HUDEP-2 (cell line): Measurements from ENCODE around the gene FAM222A.

Experiments
- DNase-seq, 76 experiments: peaks; one replicate each; lab custom pipeline; 2025; ENCODE audit not compliant: unreplicated experiment in 76 of 76; lab: John Stamatoyannopoulos, UW

FAM222A gene

DNA sequence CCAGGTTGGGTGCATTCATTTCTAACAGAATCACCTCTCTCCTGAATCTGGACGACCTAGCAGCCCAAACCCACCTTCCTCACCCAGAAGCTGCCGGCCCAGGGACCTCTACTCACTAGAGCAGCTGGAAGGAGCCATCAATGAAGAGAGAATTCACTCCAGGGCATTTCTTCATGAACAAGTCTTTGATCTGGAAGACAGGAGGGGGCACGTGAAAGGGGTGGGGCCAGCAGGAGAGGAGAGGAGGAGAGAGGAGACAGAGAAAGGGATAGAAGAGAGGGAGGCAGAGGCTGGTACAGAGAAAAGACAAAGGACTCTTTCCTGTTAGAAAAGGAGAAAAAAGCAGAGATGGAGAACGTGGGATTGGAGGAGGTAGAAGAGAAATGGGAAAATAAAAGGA lies 79.8 kb downstream of the FAM222A start:
- no peak for DNase-seq

- no peak for DNase-seq
Measured at GRCh38 chr12:109793826-109794501, 80.3 kb downstream of the FAM222A start.

- DNase-seq: no peak
Measured at GRCh38 chr12:109795023-109795422, 81.4 kb downstream of the FAM222A start.

GRCh38 chr12:109796057-109796456 lies 82.4 kb downstream of the FAM222A start:
- no peak for DNase-seq

DNA sequence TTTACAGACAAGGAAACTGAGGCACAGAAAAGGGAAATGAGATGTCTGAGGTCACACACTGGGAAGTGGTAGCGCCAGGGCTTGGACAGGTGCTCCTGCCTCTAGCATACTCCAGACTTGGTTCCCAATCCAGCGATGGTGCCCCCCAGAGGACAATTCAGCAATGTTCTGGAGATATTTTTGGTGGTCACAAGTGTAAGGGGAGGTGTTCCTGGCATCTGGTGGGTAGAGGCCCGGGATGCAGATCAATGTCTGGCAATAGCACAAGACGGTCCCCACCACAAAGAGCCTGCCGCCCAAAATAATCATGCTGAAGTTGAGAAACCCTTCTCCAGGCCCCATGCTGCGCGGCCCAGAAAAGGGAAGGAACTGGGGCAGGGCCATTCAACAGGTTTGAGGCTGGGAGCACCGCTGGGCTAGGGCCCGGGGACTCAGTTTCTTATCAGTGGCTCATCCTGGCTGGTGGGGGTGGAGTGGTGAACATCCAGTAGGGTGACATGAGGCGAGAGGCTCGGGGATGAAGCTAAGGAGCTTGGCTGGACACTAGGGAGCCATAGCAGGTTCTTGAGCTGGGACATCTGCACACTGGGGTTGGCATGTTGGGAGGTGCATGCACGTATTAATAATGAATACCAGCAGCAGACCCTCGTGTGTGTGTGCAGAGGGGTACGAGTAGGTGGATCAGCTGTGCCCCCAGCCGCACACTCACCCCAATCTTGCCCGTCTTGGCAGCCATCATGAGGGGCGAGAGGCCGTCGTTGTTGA lies 84.5 kb downstream of the FAM222A start:
- DNase-seq: peak in 13 of 76 experiments; percentile 1 to 21 (median 5)

DNA sequence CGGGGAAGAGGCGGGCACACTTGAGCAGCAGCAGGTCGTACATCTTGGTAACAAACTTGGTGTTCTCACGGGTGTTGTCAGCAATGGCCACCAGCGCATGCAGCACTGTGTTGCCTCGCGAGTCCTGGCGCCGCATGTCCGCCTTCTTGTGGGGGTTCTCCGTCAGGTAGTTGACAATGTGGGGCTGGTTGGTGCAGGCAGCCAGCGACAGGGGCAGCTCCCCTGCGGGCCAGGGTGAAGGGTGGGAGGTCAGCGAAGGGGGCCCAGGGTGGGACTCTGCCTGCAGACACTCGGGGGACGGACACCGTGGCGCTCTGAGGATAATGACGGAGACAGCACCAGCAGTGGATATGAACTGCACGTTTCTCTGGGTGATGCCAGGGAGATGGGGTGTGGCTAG lies 85.1 kb downstream of the FAM222A start:
- DNase-seq: no peak

DNA sequence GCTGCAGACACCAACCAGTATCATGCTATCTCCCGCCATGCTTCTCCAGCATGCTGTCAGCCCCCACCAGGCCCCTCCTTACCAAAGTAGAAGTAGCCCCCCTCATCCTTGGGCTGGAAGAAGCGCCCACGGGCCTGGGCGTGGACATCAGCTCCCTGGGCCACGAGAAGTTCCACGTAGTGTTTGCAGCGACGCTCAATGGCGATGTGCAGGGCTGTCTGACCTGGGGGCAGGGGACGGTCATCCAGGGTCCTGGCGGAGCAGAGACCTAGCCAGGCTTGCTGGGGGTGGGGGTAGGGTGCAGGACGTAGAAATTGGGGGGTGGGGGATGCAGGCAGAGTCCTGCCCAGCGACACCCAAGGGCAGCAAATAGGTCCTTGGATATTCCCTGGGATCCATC lies 86.9 kb downstream of the FAM222A start:
- no peak for DNase-seq

DNA sequence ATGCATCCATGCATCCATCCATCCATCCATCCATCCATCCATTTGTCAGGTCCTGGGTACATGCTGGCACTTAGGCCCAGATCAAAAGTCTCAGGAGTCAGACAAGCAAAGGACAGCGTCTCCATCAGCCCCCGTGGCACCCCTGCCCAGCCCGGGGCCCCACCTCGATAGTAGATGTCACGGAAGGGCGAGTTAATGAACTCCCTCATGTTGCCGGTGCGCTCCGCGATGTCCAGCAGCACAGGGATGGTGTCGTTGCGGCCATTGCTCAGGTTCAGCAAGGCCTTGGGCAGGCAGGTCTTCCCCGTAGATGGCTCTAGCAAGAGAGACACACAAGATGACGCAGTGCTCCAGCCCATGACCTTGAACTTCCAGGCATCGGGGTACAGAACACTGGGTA lies 89.2 kb downstream of the FAM222A start:
- DNase-seq: no peak

GRCh38 chr12:109803678-109804077 lies 90.1 kb downstream of the FAM222A start:
- DNase-seq: no peak

DNA sequence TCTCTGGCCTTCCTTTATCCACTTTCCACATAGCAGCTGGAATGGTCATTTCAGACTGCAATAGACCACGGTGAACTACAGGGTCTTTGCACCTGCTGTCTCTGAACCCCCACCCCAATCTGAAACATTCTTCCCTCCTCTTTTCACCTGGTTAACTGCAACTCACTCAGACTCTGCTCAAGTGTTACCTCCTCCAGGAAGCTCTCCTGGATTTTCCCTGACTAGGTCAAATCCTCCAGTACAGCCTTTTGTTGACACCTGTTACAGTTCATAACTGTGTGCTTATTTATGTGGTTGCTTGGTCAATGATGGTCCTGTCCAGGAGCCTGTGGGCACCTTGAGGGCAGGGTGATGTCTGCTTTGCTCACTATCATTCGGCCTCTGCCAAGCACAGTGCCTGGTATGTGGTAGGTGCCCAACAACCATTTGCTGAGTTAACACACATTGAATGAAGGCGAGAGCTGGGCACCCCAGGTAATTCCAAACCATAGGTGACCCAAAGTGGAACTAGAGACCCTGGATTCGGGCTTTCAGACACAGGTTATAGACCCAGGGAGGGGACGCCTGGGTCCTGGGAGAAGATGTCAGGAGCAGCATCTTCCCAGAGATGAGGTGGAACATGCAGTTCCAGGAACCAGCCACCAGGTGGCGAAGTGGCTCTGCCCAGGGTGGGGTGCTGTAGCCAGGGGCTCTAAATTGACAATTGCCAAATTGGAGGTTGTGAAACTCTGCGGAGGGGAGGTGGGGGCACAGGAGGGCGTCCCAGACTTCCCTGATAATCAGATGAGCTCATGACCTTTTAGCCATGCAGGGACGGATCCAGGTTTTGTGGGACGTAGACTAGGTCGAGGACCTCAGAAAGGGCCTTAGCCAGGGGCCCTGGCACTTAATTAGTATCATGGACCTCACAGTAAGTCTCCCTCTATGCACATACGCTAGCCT lies 91.5 kb downstream of the FAM222A start:
- peak in 44 of 76 experiments; percentile 2 to 54 (median 24) for DNase-seq

DNA sequence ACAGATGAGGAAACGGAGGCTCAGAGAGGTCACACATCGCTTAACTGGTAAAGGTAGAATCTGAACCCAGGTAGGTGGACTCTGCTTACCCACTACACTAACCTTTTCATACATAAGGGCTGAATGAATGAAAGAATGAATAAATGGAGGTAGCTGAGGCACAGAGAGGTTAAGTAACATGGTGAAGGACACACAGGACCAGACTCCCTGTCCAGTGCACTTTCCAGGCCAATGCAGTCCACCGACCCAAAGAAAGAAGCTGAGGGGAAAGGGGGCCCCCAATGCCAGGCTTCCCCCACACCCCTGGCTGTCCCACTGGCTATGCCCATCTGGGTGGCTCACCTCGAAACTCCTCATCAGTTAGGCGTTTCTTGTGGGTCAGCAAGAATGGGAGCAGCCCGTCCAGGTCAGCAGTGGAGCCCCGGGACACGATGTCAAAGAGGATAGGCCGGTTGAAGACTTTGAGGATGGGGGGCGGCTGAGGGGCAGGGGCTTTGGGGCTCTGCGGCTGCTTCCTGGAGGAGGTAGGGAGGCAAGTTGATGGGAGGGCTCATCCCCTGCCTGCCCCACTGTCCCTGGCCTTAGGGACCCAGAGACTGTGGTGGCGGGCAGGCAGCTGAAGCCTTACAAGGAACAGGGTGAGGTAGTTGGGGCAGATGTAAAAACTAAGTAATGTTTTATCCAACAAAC lies 94.5 kb downstream of the FAM222A start:
- no peak for DNase-seq

DNA sequence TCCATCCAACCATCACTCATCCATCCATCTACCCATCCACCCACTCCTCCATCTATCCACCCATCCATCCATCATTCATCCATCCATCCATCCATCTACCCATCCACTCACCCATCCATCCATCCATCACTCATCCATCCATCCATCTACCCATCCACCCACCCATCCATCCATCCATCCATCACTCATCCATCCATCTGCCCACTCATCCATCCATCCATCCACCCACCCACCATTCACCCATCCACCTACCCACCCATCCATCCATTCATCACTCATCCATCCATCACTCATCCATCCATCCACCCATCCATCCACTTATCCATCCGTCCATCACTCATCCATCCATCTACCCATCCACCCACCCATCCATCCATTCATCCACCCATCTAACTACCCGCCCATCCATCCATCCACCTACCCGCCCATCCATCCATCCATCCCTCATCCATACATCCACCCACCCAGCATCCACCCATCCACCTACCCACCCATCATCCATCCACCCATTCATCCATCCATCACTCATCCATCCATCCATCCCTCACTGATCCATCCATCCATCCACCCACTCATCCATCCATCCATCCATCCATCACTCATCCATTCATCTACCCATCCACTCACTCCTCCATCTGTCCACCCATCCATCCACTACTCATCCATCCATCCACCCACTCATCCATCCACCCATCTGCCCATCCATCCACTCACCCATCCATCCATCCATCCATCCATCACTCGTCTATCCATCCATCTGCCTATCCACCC lies 95.4 kb downstream of the FAM222A start:
- DNase-seq: no peak

- DNase-seq: no peak
Measured at GRCh38 chr12:109810954-109811623, 97.5 kb downstream of the FAM222A start.

DNA sequence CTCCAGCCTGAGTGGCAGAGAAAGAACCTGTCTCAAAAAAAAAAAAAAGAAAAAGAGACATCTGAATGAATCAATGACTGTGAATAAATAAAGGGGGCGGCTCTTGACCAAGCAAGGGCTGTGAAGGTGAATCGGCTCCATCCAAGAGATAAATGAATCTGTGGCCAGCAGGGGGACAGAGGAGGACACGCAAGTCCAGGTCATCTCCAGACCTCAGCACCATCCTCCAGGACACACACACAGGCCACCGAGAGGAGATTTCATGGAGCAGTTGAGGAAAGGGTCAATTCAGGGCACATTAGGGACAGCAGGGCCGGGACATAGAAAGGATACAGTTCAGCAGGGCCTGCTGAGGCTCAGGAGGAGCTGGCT lies 98.0 kb downstream of the FAM222A start:
- no peak for DNase-seq

DNA sequence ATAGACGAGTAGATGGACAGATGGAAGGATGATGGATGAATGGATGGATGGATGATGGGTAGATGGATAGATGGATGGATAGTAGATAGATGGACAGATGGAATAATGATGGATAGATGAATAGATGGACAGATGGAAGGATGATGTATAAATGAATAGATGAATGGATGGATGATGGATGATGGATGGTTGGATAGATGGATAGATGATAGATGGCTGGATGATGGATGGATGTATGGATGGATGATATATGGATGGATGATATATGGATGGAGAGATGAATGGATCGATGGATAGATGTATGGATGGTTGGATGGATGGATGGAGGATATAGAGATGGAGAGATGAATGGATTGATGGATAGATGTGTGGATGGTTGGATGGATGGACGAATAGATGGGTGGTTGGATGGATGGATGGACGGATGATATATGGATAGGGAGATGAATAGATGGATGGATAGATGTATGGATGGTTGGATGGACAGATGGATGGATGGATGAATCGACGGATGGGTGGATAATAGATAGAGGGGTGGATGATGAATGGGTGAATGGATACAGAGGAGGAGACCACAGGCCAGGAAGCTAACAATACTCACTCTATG lies 100.3 kb downstream of the FAM222A start:
- no peak for DNase-seq

DNA sequence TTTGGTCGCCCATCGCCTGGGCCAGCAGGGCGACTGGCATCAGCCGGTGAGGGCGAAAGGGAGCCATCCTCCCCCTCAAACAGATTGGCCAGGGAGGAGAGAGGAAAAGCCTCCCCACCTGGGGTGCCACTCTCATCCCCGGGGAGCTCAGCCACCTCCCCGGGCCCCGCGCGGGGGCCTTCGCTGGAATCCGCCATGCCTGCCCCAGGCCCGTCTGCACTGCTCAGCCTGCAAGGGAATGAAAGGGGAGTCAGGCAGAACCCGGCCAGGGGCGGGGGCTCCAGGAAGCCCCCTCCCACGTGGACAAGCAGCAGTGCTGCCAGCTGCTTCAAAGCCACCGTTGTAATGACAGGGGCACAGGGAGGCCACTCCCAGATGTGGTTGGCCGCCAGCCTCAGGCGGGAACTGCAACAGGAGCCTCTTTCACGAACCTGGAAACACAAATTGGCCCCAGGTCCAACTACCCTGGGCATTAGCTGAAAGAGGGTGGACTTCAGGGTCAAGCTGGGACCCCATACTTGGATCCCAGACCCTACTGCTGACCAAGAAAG lies 101.0 kb downstream of the FAM222A start:
- no peak for DNase-seq

DNA sequence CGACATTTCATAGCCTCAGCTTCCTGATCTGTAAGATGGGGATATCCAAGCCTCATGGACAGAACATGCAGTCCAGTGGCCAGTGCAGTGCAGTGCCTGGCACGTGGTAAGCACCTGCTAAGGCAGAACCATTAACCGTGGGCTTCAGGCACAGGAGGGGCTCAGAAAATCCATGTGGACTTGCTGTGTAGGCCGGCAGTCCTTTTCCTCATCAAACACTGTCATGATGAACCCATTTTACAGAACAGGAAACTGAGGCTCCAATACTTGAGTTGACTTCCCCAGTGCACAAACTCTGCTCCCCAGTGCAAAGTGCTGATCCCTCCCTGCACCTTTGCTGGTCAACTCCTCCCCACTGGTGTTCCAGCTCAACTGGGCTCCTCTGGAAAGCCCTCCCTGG lies 101.6 kb downstream of the FAM222A start:
- no peak for DNase-seq

DNA sequence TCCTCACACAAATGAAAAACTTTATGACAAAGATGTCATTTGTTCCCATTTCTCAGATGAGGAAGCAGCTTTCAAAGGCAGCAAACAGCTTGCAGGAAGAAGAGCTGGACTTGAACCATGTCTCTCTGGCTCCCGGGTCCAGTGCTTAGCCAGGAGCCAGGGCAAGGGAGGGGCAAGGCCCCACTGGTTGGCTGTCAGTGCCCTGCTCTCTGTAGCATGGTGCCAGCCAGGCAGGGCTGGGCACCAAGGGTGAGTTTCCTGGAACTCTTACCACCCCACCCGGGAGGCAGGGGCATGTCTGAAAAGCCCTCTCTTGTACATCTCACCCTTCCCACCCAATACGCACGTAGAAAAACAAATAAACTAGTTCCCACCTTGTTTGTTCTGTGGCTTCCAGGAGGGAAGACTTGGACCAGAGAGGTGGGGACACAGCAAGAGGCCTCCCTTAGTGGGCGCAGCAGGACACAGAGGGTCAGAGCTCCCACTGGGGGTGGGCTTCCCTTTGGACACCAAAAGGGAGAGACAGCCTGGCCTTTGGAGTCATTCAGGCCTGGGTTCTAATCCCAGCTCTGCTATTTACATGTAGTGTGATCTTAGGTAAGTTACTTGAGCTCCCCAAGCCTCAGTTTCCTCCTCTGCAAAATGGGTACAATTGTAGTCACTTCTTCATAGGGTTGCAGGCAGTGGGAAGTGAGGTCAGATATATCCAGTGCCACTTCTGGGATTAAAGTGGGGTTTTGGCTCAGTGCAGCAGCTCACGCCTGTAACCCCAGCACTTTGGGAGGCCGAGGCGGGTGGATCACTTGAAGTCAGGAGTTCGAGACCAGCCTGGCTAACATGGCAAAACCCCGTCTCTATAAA lies 102.4 kb downstream of the FAM222A start:
- DNase-seq: no peak
